Measurements from ENCODE around the gene TOM1.
A peak's percentile ranks its signal among the peaks of the same experiment; 100 is the strongest.

The TOM1 gene

GRCh38 chr22:35258191-35258988 lies 41.3 kb upstream of the TOM1 start:
- peak; percentile 15 for DNase-seq (ENCODE audit: extremely low read depth, insufficient read length)

GRCh38 chr22:35264986-35265385 lies 34.7 kb upstream of the TOM1 start:
- TF ChIP-seq CTCF (IDR thresholded peaks at IDR 0.05; ENCODE audit: insufficient read depth, low read length, poor library complexity, severe bottlenecking) = no peak
- no peak for DNase-seq (ENCODE audit: extremely low read depth, insufficient read length)
- no peak overlapping the region for H3K4me3 ChIP-seq (replicated peaks; ENCODE audit: low read depth, low read length)
- no peaks in the 10 kb centered on the region for H3K27me3 ChIP-seq (replicated peaks; ENCODE audit: control insufficient read depth, insufficient read depth, low read length)
- peaks cover 16% of the 10 kb centered on the region for H3K36me3 ChIP-seq (ENCODE audit: control insufficient read depth, insufficient read depth, low read length)

More at GRCh38 chr22:35258191-35258988, 41.3 kb upstream of the TOM1 start:
- no peak for TF ChIP-seq CTCF (IDR thresholded peaks at IDR 0.05; ENCODE audit: insufficient read depth, low read length, poor library complexity, severe bottlenecking)
- Histone ChIP-seq H3K4me3 (replicated peaks; ENCODE audit: low read depth, low read length) (peak overlapping the region; percentile 87), H3K36me3 (ENCODE audit: control insufficient read depth, insufficient read depth, low read length) (no peaks in the 10 kb centered on the region; the same call in 1 of the 2 replicates), H3K27me3 (replicated peaks; ENCODE audit: control insufficient read depth, insufficient read depth, low read length) (no peaks in the 10 kb centered on the region)

GRCh38 chr22:35266277-35266676 lies 33.4 kb upstream of the TOM1 start:
- no peak for DNase-seq (ENCODE audit: extremely low read depth, insufficient read length)
- H3K36me3 ChIP-seq (ENCODE audit: control insufficient read depth, insufficient read depth, low read length) = peaks cover 16% of the 10 kb centered on the region
- no peak overlapping the region for H3K4me3 ChIP-seq (replicated peaks; ENCODE audit: low read depth, low read length)
- no peaks in the 10 kb centered on the region for H3K27me3 ChIP-seq (replicated peaks; ENCODE audit: control insufficient read depth, insufficient read depth, low read length)
- TF ChIP-seq CTCF (IDR thresholded peaks at IDR 0.05; ENCODE audit: insufficient read depth, low read length, poor library complexity, severe bottlenecking) = no peak

GRCh38 chr22:35269630-35270029 lies 30.1 kb upstream of the TOM1 start:
- Histone ChIP-seq H3K27me3 (replicated peaks; ENCODE audit: control insufficient read depth, insufficient read depth, low read length) (no peaks in the 10 kb centered on the region), H3K36me3 (ENCODE audit: control insufficient read depth, insufficient read depth, low read length) (peaks cover 7% of the 10 kb centered on the region), H3K4me3 (replicated peaks; ENCODE audit: low read depth, low read length) (no peak overlapping the region)
- no peak for DNase-seq (ENCODE audit: extremely low read depth, insufficient read length)
- TF ChIP-seq CTCF (IDR thresholded peaks at IDR 0.05; ENCODE audit: insufficient read depth, low read length, poor library complexity, severe bottlenecking) = no peak

- Histone ChIP-seq H3K4me3 (replicated peaks; ENCODE audit: low read depth, low read length) (no peak overlapping the region), H3K36me3 (ENCODE audit: control insufficient read depth, insufficient read depth, low read length) (no peaks in the 10 kb centered on the region; the same call in 1 of the 2 replicates), H3K27me3 (replicated peaks; ENCODE audit: control insufficient read depth, insufficient read depth, low read length) (no peaks in the 10 kb centered on the region)
- TF ChIP-seq CTCF (IDR thresholded peaks at IDR 0.05; ENCODE audit: insufficient read depth, low read length, poor library complexity, severe bottlenecking) = no peak
- DNase-seq (ENCODE audit: extremely low read depth, insufficient read length) = no peak
Observed at GRCh38 chr22:35274154-35274871, 25.4 kb upstream of the TOM1 start.
